ENCODE results near the gene ENTREP1.

The ENTREP1 gene

DNA sequence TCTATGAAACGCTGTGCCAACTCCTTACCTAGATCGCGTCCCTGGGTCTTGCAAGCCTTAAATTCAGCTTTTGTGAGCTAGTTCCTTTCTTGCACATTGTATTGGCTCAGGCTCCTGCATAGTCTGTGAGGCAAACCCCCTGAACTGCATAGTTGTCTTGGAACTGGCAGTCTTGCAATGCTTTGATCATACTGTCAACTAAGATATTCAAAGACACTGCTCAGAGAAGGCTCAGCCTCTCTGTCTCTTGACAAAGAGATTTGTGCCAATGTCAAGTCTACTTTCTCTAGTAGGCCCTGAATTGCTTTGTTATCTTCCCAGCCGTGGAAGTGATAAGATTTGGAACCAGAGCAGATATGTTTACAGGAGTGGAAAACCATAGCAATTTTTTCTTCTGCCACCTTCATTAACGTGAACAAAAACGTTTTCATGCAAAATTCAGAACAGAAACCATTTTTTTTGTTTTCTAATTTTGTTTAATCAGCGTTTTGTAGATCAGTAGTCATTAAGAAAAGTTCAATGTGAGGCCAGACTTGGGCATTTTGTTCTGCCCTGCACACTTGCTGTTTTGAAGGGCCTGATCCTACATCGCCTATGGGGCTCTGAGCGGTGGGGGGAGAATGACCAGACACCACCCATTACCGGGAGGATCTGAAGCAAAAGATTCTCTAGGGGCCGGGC, 27.6 kb upstream of the ENTREP1 start:
- H3K79me1 ChIP-seq (ENCODE audit: low read depth, low read length) = no peaks in the 10 kb centered on the region
- no peak overlapping the region for H2AFZ ChIP-seq (ENCODE audit: low read length)
- no peak overlapping the region for H3K4ac ChIP-seq (ENCODE audit: low read length)
- H3K4me1 ChIP-seq (ENCODE audit: control insufficient read depth in 2 of 2, insufficient read depth in 1 of 2, low read depth in 1 of 2, low read length in 2 of 2) = no peaks in the 10 kb centered on the region
- no peak overlapping the region for H2BK5ac ChIP-seq (ENCODE audit: low read length)
- H3K18ac ChIP-seq (ENCODE audit: low read length) = no peak overlapping the region
- H3K9ac ChIP-seq (ENCODE audit: low read depth, low read length, poor library complexity) = no peak overlapping the region
- H3K27ac ChIP-seq (replicated peaks; ENCODE audit: low read length) = no peak overlapping the region
- DNase-seq (ENCODE audit: low spot score) = no peak
- no CpG with 5 or more reads among the region's 11 CpGs for WGBS, 2 donors (ENCODE audit: extremely low coverage in 2 of 2, insufficient read length in 2 of 2, insufficient replicate concordance in 1 of 2)
- no peak overlapping the region for H3K4me3 ChIP-seq (ENCODE audit: low read length in 2 of 2)
- no peak overlapping the region for H3K23ac ChIP-seq (ENCODE audit: low read depth, low read length, poor library complexity)
- H2BK15ac ChIP-seq (ENCODE audit: low read length) = no peak overlapping the region
- H3K9me3 ChIP-seq (replicated peaks in 1 of 2; ENCODE audit: control insufficient read depth in 2 of 2, insufficient read depth in 1 of 2, low read depth in 1 of 2, low read length in 2 of 2) = peaks cover 0 to 2% of the 10 kb centered on the region in 2 donors
- H3K27me3 ChIP-seq (ENCODE audit: control insufficient read depth in 3 of 3, insufficient read depth in 3 of 3, low read depth in 1 of 3, low read length in 3 of 3) = no peaks in the 10 kb centered on the region
- no peak overlapping the region for H2BK12ac ChIP-seq (ENCODE audit: low read length)
- no peak overlapping the region for H4K8ac ChIP-seq (ENCODE audit: low read depth, low read length)
- no peak overlapping the region for H3K4me2 ChIP-seq (ENCODE audit: insufficient read depth, low read length, poor library complexity, severe bottlenecking)
- H2BK120ac ChIP-seq (ENCODE audit: low read depth, low read length) = no peak overlapping the region
- H2AK5ac ChIP-seq (ENCODE audit: low read depth, low read length) = no peak overlapping the region
- H4K91ac ChIP-seq (ENCODE audit: low read depth, low read length, poor library complexity) = no peak overlapping the region
- H3K36me3 ChIP-seq (replicated peaks in 1 of 2; ENCODE audit: control insufficient read depth in 2 of 2, insufficient read depth in 2 of 2, low read length in 2 of 2) = no peaks in the 10 kb centered on the region
- no peak overlapping the region for H3K14ac ChIP-seq (ENCODE audit: low read length)

DNA sequence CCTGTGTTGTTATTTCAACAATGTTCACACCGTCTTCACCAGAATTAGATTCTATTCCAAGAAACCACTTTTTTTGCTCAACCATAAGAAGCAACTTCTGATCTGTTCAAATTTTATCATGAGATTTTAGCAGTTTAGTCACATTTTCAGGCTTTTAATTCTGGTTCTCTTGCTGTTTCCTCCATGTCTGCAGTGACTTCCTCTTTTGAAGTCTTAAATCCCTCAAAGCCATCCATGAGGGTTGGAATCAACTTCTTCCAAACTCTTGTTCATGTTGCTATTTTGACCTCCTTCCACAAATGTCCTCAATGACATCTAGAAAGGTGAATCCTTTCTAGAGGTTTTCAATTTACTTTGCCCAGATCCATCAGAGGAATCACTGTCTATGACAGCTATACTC, 25.7 kb upstream of the ENTREP1 start:
- H3K4me3 ChIP-seq (ENCODE audit: low read length in 2 of 2) = no peak overlapping the region
- no peaks in the 10 kb centered on the region for H3K4me1 ChIP-seq (ENCODE audit: control insufficient read depth in 2 of 2, insufficient read depth in 1 of 2, low read depth in 1 of 2, low read length in 2 of 2)
- H3K79me1 ChIP-seq (ENCODE audit: low read depth, low read length) = no peaks in the 10 kb centered on the region
- no peaks in the 10 kb centered on the region for H3K27me3 ChIP-seq (ENCODE audit: control insufficient read depth in 3 of 3, insufficient read depth in 3 of 3, low read depth in 1 of 3, low read length in 3 of 3)
- no peaks in the 10 kb centered on the region for H3K36me3 ChIP-seq (replicated peaks in 1 of 2; ENCODE audit: control insufficient read depth in 2 of 2, insufficient read depth in 2 of 2, low read length in 2 of 2)
- no peak overlapping the region for H2BK12ac ChIP-seq (ENCODE audit: low read length)
- H2BK120ac ChIP-seq (ENCODE audit: low read depth, low read length) = no peak overlapping the region
- no peak overlapping the region for H3K4ac ChIP-seq (ENCODE audit: low read length)
- no peak for DNase-seq (ENCODE audit: low spot score)
- no peak overlapping the region for H3K4me2 ChIP-seq (ENCODE audit: insufficient read depth, low read length, poor library complexity, severe bottlenecking)
- no peak overlapping the region for H3K9ac ChIP-seq (ENCODE audit: low read depth, low read length, poor library complexity)
- no CpG with 5 or more reads among the region's 1 CpG for WGBS, 2 donors (ENCODE audit: extremely low coverage in 2 of 2, insufficient read length in 2 of 2, insufficient replicate concordance in 1 of 2)
- H4K91ac ChIP-seq (ENCODE audit: low read depth, low read length, poor library complexity) = no peak overlapping the region
- H3K14ac ChIP-seq (ENCODE audit: low read length) = no peak overlapping the region
- no peak overlapping the region for H2AFZ ChIP-seq (ENCODE audit: low read length)
- H3K23ac ChIP-seq (ENCODE audit: low read depth, low read length, poor library complexity) = no peak overlapping the region
- H3K9me3 ChIP-seq (replicated peaks in 1 of 2; ENCODE audit: control insufficient read depth in 2 of 2, insufficient read depth in 1 of 2, low read depth in 1 of 2, low read length in 2 of 2) = peaks cover 0 to 2% of the 10 kb centered on the region in 2 donors
- no peak overlapping the region for H2AK5ac ChIP-seq (ENCODE audit: low read depth, low read length)
- H2BK5ac ChIP-seq (ENCODE audit: low read length) = no peak overlapping the region
- no peak overlapping the region for H2BK15ac ChIP-seq (ENCODE audit: low read length)
- H3K18ac ChIP-seq (ENCODE audit: low read length) = no peak overlapping the region
- H3K27ac ChIP-seq (replicated peaks; ENCODE audit: low read length) = no peak overlapping the region
- no peak overlapping the region for H4K8ac ChIP-seq (ENCODE audit: low read depth, low read length)

DNA sequence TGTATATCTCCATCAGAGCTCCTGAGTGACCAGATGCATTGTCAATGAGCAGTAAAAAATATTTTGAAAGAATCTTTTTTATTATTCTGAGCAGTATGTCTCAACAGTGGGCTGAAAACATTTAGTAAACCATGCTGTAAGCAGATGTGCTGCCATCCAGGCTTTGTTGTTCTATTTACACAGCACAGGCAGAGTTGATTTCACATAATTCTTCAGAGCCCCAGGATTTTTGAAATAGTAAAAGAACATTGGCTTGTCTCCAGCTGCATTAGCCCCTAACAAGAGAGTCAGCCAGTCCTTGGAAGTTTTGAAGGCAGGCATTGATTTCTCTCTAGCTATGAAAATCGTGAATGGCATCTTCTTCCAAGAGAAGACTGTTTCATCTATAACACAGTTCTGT, 25.2 kb upstream of the ENTREP1 start:
- Histone ChIP-seq H3K4ac (ENCODE audit: low read length) (no peak overlapping the region), H3K4me2 (ENCODE audit: insufficient read depth, low read length, poor library complexity, severe bottlenecking) (no peak overlapping the region), H3K18ac (ENCODE audit: low read length) (no peak overlapping the region), H3K9me3 (replicated peaks in 1 of 2; ENCODE audit: control insufficient read depth in 2 of 2, insufficient read depth in 1 of 2, low read depth in 1 of 2, low read length in 2 of 2) (peaks cover 0 to 2% of the 10 kb centered on the region in 2 donors), H3K4me3 (ENCODE audit: low read length in 2 of 2) (no peak overlapping the region), H4K8ac (ENCODE audit: low read depth, low read length) (no peak overlapping the region), H3K23ac (ENCODE audit: low read depth, low read length, poor library complexity) (no peak overlapping the region), H3K27me3 (ENCODE audit: control insufficient read depth in 3 of 3, insufficient read depth in 3 of 3, low read depth in 1 of 3, low read length in 3 of 3) (no peaks in the 10 kb centered on the region), H2BK120ac (ENCODE audit: low read depth, low read length) (no peak overlapping the region), H3K27ac (replicated peaks; ENCODE audit: low read length) (no peak overlapping the region), H2BK12ac (ENCODE audit: low read length) (no peak overlapping the region), H2AK5ac (ENCODE audit: low read depth, low read length) (no peak overlapping the region), H3K9ac (ENCODE audit: low read depth, low read length, poor library complexity) (no peak overlapping the region), H2BK15ac (ENCODE audit: low read length) (no peak overlapping the region), H3K4me1 (ENCODE audit: control insufficient read depth in 2 of 2, insufficient read depth in 1 of 2, low read depth in 1 of 2, low read length in 2 of 2) (no peaks in the 10 kb centered on the region), H4K91ac (ENCODE audit: low read depth, low read length, poor library complexity) (no peak overlapping the region), H3K36me3 (replicated peaks in 1 of 2; ENCODE audit: control insufficient read depth in 2 of 2, insufficient read depth in 2 of 2, low read length in 2 of 2) (no peaks in the 10 kb centered on the region), H3K79me1 (ENCODE audit: low read depth, low read length) (no peaks in the 10 kb centered on the region), H2BK5ac (ENCODE audit: low read length) (no peak overlapping the region), H3K14ac (ENCODE audit: low read length) (no peak overlapping the region), H2AFZ (ENCODE audit: low read length) (no peak overlapping the region)
- no peak for DNase-seq (ENCODE audit: low spot score)
- WGBS, 2 donors (ENCODE audit: extremely low coverage in 2 of 2, insufficient read length in 2 of 2, insufficient replicate concordance in 1 of 2) = no CpG with 5 or more reads among the region's 1 CpG

DNA sequence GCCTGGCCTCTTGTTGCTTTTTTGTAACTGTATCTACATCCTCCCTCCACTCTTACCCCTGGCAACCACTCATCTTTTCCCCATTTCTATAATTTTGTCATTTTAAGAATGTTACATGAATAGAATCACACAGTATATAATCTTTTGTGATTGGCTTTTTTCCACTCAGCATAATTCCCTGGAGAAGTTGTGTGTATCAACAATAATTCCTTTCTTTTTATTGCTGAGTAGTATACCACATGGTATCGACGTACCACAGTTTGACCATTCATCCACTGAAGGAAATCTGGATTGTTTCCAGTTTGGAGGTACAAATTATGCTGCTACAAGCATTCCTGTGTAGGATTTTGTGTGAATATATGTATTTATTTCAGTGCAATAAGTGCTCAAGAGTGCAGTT, 21.7 kb upstream of the ENTREP1 start:
- no peak overlapping the region for H3K4ac ChIP-seq (ENCODE audit: low read length)
- no peak overlapping the region for H2AK5ac ChIP-seq (ENCODE audit: low read depth, low read length)
- no peak overlapping the region for H3K14ac ChIP-seq (ENCODE audit: low read length)
- no peak overlapping the region for H2BK15ac ChIP-seq (ENCODE audit: low read length)
- no peak overlapping the region for H4K8ac ChIP-seq (ENCODE audit: low read depth, low read length)
- DNase-seq (ENCODE audit: low spot score) = no peak
- H2BK5ac ChIP-seq (ENCODE audit: low read length) = no peak overlapping the region
- H3K18ac ChIP-seq (ENCODE audit: low read length) = no peak overlapping the region
- no peak overlapping the region for H2BK12ac ChIP-seq (ENCODE audit: low read length)
- H3K79me1 ChIP-seq (ENCODE audit: low read depth, low read length) = no peaks in the 10 kb centered on the region
- no peak overlapping the region for H2AFZ ChIP-seq (ENCODE audit: low read length)
- H3K4me3 ChIP-seq (ENCODE audit: low read length in 2 of 2) = no peak overlapping the region
- no peak overlapping the region for H4K91ac ChIP-seq (ENCODE audit: low read depth, low read length, poor library complexity)
- no peak overlapping the region for H3K4me2 ChIP-seq (ENCODE audit: insufficient read depth, low read length, poor library complexity, severe bottlenecking)
- no peaks in the 10 kb centered on the region for H3K36me3 ChIP-seq (replicated peaks in 1 of 2; ENCODE audit: control insufficient read depth in 2 of 2, insufficient read depth in 2 of 2, low read length in 2 of 2)
- H2BK120ac ChIP-seq (ENCODE audit: low read depth, low read length) = no peak overlapping the region
- no CpG with 5 or more reads among the region's 2 CpGs for whole genome bisulfite sequencing, 2 donors (ENCODE audit: extremely low coverage in 2 of 2, insufficient read length in 2 of 2, insufficient replicate concordance in 1 of 2)
- no peak overlapping the region for H3K9ac ChIP-seq (ENCODE audit: low read depth, low read length, poor library complexity)
- H3K27me3 ChIP-seq (ENCODE audit: control insufficient read depth in 3 of 3, insufficient read depth in 3 of 3, low read depth in 1 of 3, low read length in 3 of 3) = no peaks in the 10 kb centered on the region
- H3K9me3 ChIP-seq (replicated peaks in 1 of 2; ENCODE audit: control insufficient read depth in 2 of 2, insufficient read depth in 1 of 2, low read depth in 1 of 2, low read length in 2 of 2) = peaks cover 0 to 2% of the 10 kb centered on the region in 2 donors
- H3K27ac ChIP-seq (replicated peaks; ENCODE audit: low read length) = no peak overlapping the region
- no peak overlapping the region for H3K23ac ChIP-seq (ENCODE audit: low read depth, low read length, poor library complexity)
- peaks cover 6 to 7% of the 10 kb centered on the region in 2 donors for H3K4me1 ChIP-seq (ENCODE audit: control insufficient read depth in 2 of 2, insufficient read depth in 1 of 2, low read depth in 1 of 2, low read length in 2 of 2)
